ENCODE results near the gene PLCD1.
A peak's percentile ranks its signal among the peaks of the same experiment; 100 is the strongest.

Gene PLCD1

GRCh38 chr3:38016410-38016809 lies 13.0 kb downstream of the PLCD1 start:
- no peak for DNase-seq

- no peak for DNase-seq
These were observed 13.5 kb downstream of the PLCD1 start for GRCh38 chr3:38015984-38016383.

GRCh38 chr3:38015485-38015884 lies 14.0 kb downstream of the PLCD1 start:
- no peak for DNase-seq

GRCh38 chr3:38011111-38011510 lies 18.3 kb downstream of the PLCD1 start:
- no peak for DNase-seq

- no peak for DNase-seq
These were observed 19.4 kb downstream of the PLCD1 start for GRCh38 chr3:38009807-38010591.

- DNase-seq, result no peak
These were observed 20.4 kb downstream of the PLCD1 start for GRCh38 chr3:38008971-38009580.

GRCh38 chr3:38008191-38008701 lies 21.2 kb downstream of the PLCD1 start:
- no peak for DNase-seq

GRCh38 chr3:38007754-38008090 lies 21.7 kb downstream of the PLCD1 start:
- no peak for DNase-seq

- DNase-seq, result no peak
These were observed 22.9 kb downstream of the PLCD1 start for GRCh38 chr3:38006445-38006995.

- no peak for DNase-seq
These were observed 23.4 kb downstream of the PLCD1 start for GRCh38 chr3:38006031-38006430.

- DNase-seq, result no peak
These were observed 24.1 kb downstream of the PLCD1 start for GRCh38 chr3:38005076-38006020.

GRCh38 chr3:38004415-38005075 lies 24.9 kb downstream of the PLCD1 start:
- DNase-seq, result peak; percentile 6

GRCh38 chr3:38003817-38004414 lies 25.5 kb downstream of the PLCD1 start:
- no peak for DNase-seq

GRCh38 chr3:38003371-38003816 lies 26.0 kb downstream of the PLCD1 start:
- DNase-seq, result no peak

GRCh38 chr3:38002940-38003339 lies 26.5 kb downstream of the PLCD1 start:
- no peak for DNase-seq

GRCh38 chr3:38002291-38002876 lies 27.1 kb downstream of the PLCD1 start:
- DNase-seq, result no peak

- no peak for DNase-seq
These were observed 27.9 kb downstream of the PLCD1 start for GRCh38 chr3:38001456-38002081.

- no peak for DNase-seq
These were observed 28.4 kb downstream of the PLCD1 start for GRCh38 chr3:38000965-38001455.

GRCh38 chr3:38000242-38000916 lies 29.1 kb downstream of the PLCD1 start:
- DNase-seq, result no peak

- DNase-seq, result no peak
These were observed 29.6 kb downstream of the PLCD1 start for GRCh38 chr3:37999836-38000235.

Data from NCI-H1694 treated with DMSO at 0.1 percent for 48 hours (cell line).